Spleen (tissue), 7 donors: ENCODE results near the gene ALG6.

Experiments
- CTCF ChIP-seq, 11 experiments: fragments of 200-600 bp in 7 of 11; fragments of 450-650 bp in 4 of 11; sonication (generic) in 4 of 11; IDR thresholded peaks in 8 of 11; conservative IDR thresholded peaks in 3 of 11; 1 replicate in 7 of 11; 2 replicates in 4 of 11; pipeline versions ENCODE4 v1.4.0 to v1.8.0; 2016 to 2021; ENCODE audit warnings: antibody characterized with exemption in 11 of 11, inconsistent platforms in 4 of 11, mild to moderate bottlenecking in 1 of 11
- POLR2A ChIP-seq, 3 donors: fragments of 450-650 bp; IDR thresholded peaks; one replicate each; pipeline ENCODE4 v1.5.1; 2017; ENCODE audit warnings: antibody characterized with exemption in 3 of 3, mild to moderate bottlenecking in 1 of 3
- POLR2AphosphoS5 ChIP-seq, 3 donors: sonication (generic); formaldehyde crosslinking; IDR thresholded peaks; one replicate each; pipeline ENCODE4 v1.5.1; 2017; ENCODE audit warnings: antibody characterized with exemption in 3 of 3
- donor health status: DM: no; HTN: no; CAD: no; lungs with moderate emphysema.
- donor health status: DM: no; HTN: no; CAD: no.
- donor health status: DM: no; HTN: no; CAD: no.

GRCh38 chr1:63321066-63321784 lies 46.2 kb upstream of the ALG6 start:
- TF ChIP-seq POLR2A (IDR thresholded peaks at IDR 0.05) (no peak), CTCF (IDR thresholded peaks at IDR 0.05 in 8 of 11, conservative IDR thresholded peaks at IDR 0.05 in 3 of 11) (peak in 1 of 11 experiments; percentile 13), POLR2AphosphoS5 (IDR thresholded peaks at IDR 0.05) (peak in 1 of 3 donors; percentile 9)
